Caco-2 (cell line): ENCODE results near the gene NDC1. TPM values are rescaled to one million over a fixed set of nuclear protein-coding genes. Genes with fewer than 3 reads are reported as not detected.

Experiments
- BruUV-seq: library from RNA; stranded (reverse); fragments of 400-500 nt; replicated peaks from 2 replicates; lab custom pipeline; 2021; lab: Mats Ljungman, UMichigan
- CTCF ChIA-PET: fragments of 300-600 bp; sonication (Branson Sonifier 250); formaldehyde crosslinking; loops from one replicate; lab custom pipeline; 2022; ENCODE audit warnings: antibody characterized with exemption; lab: Charles Lee
- POLR2A ChIA-PET: fragments of 300-600 bp; sonication (Branson Sonifier 250); formaldehyde crosslinking; loops from one replicate; lab custom pipeline; 2022; ENCODE audit warnings: antibody characterized with exemption; lab: Charles Lee
- DNase-seq, 2 experiments: peaks; one replicate each; pipeline versions ENCODE4 v3.0.0 to v3.0.0-alpha.2; 2020 to 2022
- H3K27me3 ChIP-seq: replicated peaks from 2 replicates; pipeline ENCODE4 v1.6.0; 2011; ENCODE audit warnings: low read length; ENCODE audit not compliant: control insufficient read depth, insufficient read depth
- H3K36me3 ChIP-seq: 2 replicates; pipeline ENCODE4 v1.5.1; 2011; ENCODE audit warnings: low read length; ENCODE audit not compliant: control insufficient read depth, insufficient read depth
- H3K4me1 ChIP-seq: fragments of 250-450 bp; sonication (Bioruptor Pico); 2 replicates; pipeline ENCODE4 v1.5.1; 2020; ENCODE audit warnings: mild to moderate bottlenecking
- H3K4me3 ChIP-seq: 2 replicates; pipeline ENCODE4 v1.5.1; 2011; ENCODE audit warnings: low read depth, mild to moderate bottlenecking, control low read depth, low read length
- H3K9me3 ChIP-seq: fragments of 250-450 bp; sonication (Bioruptor Pico); 2 replicates; pipeline ENCODE4 v1.5.1; 2020; ENCODE audit warnings: mild to moderate bottlenecking, moderate library complexity
- H3K27ac Mint-ChIP-seq: one replicate; pipeline ENCODE4 v1.8.0; 2022; ENCODE audit warnings: mixed read lengths; ENCODE audit not compliant: unreplicated experiment
- H3K27me3 Mint-ChIP-seq: one replicate; pipeline ENCODE4 v1.8.0; 2022; ENCODE audit warnings: mixed read lengths; ENCODE audit not compliant: insufficient read depth, unreplicated experiment
- H3K36me3 Mint-ChIP-seq: one replicate; pipeline ENCODE4 v1.8.0; 2022; ENCODE audit warnings: mild to moderate bottlenecking, mixed read lengths; ENCODE audit not compliant: insufficient read depth, unreplicated experiment
- H3K4me1 Mint-ChIP-seq: one replicate; pipeline ENCODE4 v1.8.0; 2022; ENCODE audit warnings: low read depth, mixed read lengths; ENCODE audit not compliant: unreplicated experiment
- H3K4me3 Mint-ChIP-seq: one replicate; pipeline ENCODE4 v1.8.0; 2022; ENCODE audit warnings: mild to moderate bottlenecking, moderate library complexity, mixed read lengths; ENCODE audit not compliant: unreplicated experiment
- H3K9me3 Mint-ChIP-seq: one replicate; pipeline ENCODE4 v1.8.0; 2022; ENCODE audit warnings: mixed read lengths; ENCODE audit not compliant: unreplicated experiment
- CTCF ChIP-seq, 2 experiments: fragments of 200-600 bp in 1 of 2; IDR thresholded peaks; 1 replicate in 1 of 2; 2 replicates in 1 of 2; pipeline versions ENCODE4 v1.5.1 to v1.8.0; 2011 to 2022; ENCODE audit warnings: antibody characterized with exemption in 1 of 2, control low read depth in 1 of 2, inconsistent platforms in 1 of 2, low read depth in 1 of 2, low read length in 1 of 2, mild to moderate bottlenecking in 1 of 2, moderate library complexity in 1 of 2; ENCODE audit not compliant: insufficient read depth in 1 of 2, severe bottlenecking in 1 of 2, unreplicated experiment in 1 of 2
- intact Hi-C: fragments of 100-400 bp; cut with micrococcal nuclease; formaldehyde crosslinking; loops from one replicate; pipeline ENCODE4 v1.10.0; 2022; ENCODE audit not compliant: unreplicated experiment
- total RNA-seq: library from RNA; stranded (reverse); gene quantifications from 2 replicates; pipeline ENCODE4 v1.2.3, GENCODE V29; 2022

Gene NDC1
- total RNA-seq, 1 experiment from 2014 or later: 28.8 TPM

- peaks cover 2% of the 10 kb centered on the region for H3K27me3 ChIP-seq
- intact Hi-C loops: no loop called here
- DNase-seq: no peak
- H3K36me3 Mint-ChIP-seq: no peaks in the 10 kb centered on the region
- H3K9me3 Mint-ChIP-seq: peaks cover 31% of the 10 kb centered on the region
- ChIA-PET POLR2A (no interaction called here), CTCF (no interaction called here)
- H3K4me1 Mint-ChIP-seq: no peaks in the 10 kb centered on the region
- no TSS peak for BruUV-seq
- no peaks in the 10 kb centered on the region for H3K36me3 ChIP-seq
- no peaks in the 10 kb centered on the region for H3K4me1 ChIP-seq
- H3K27me3 Mint-ChIP-seq: peaks cover 15% of the 10 kb centered on the region
- H3K27ac Mint-ChIP-seq: no peak overlapping the region
- H3K9me3 ChIP-seq: no peaks in the 10 kb centered on the region
- H3K4me3 Mint-ChIP-seq: no peak overlapping the region
- no peak overlapping the region for H3K4me3 ChIP-seq
- TF ChIP-seq CTCF (IDR thresholded peaks at IDR 0.05; ENCODE audit: insufficient read depth in 1 of 2, low read depth in 1 of 2, low read length in 1 of 2, severe bottlenecking in 1 of 2, unreplicated experiment in 1 of 2): no peak
These were observed 97.4 kb downstream of the NDC1 start for GRCh38 chr1:53740621-53741105.

GRCh38 chr1:53739109-53739681, 98.9 kb downstream of the NDC1 start, which contains the start of gene GLIS1:
Gene GLIS1 (minus strand): TSS chr1:53739164. CDS start chr1:53738064, 1,100 bp downstream.
- H3K36me3 Mint-ChIP-seq: no peaks in the 10 kb centered on the region

More at GRCh38 chr1:53739109-53739681, 98.9 kb downstream of the NDC1 start, which contains the start of gene GLIS1:
- CTCF ChIA-PET: no interaction called here
- Histone ChIP-seq H3K36me3 (no peaks in the 10 kb centered on the region), H3K4me3 (peak within 1 kb of the TSS; percentile 43), H3K27me3 (peaks cover 2% of the 10 kb centered on the region), H3K9me3 (no peaks in the 10 kb centered on the region), H3K4me1 (no peaks in the 10 kb centered on the region)
- H3K27me3 Mint-ChIP-seq: peaks cover 18% of the 10 kb centered on the region
- TF ChIP-seq CTCF (IDR thresholded peaks at IDR 0.05; ENCODE audit: insufficient read depth in 1 of 2, low read depth in 1 of 2, low read length in 1 of 2, severe bottlenecking in 1 of 2, unreplicated experiment in 1 of 2): no peak
- H3K4me3 Mint-ChIP-seq: peak within 1 kb of the TSS; percentile 42
- H3K4me1 Mint-ChIP-seq: no peaks in the 10 kb centered on the region
- peaks cover 27% of the 10 kb centered on the region for H3K9me3 Mint-ChIP-seq
- BruUV-seq: no TSS peak
- no peak within 1 kb of the TSS for H3K27ac Mint-ChIP-seq
- intact Hi-C loops: no loop called here
- POLR2A ChIA-PET: no interaction called here
- DNase-seq: peak; percentile 73 to 86
